ENCODE measurements around the gene LRP2BP.
A peak's percentile ranks its signal among the peaks of the same experiment; 100 is the strongest.

The LRP2BP gene

DNA sequence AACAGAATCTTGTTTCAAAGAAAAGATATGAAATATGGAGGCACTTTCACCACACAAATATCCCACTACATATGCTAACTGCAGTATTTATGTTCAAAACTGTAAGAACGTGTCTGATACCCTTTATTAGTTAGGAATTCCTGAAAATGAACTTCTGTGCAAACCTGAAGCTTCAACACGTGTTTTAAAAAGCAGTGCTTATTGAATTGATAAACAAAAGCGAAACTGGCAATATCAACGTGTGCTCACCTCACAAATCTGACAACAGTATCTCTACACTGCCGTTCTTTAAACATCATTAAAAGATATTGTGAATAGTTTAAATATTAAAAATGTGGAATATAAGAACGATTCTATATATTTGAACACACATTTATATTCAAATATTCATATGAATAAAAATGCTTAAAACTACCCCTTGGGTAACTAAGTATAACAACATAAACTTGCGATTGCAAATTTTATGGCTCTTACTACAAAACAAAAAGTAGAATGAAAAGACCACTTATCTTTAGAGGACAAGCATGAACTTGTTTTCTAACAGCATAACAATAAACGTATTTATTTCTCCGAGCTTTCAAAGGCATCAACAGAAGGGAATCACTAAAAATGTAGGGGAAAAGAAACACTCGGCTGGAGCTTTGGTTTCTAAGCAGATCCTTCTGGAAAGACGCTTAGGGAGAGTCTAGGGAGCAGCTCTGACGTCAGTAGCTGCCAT, at the start of gene LRP2BP:
LRP2BP (minus strand) TSS at position 687 of the 718 bp plus-strand sequence. CDS start 17,738 bp downstream, outside the sequence.
- no peaks in the 10 kb centered on the region for H3K4me1 ChIP-seq (ENCODE audit: insufficient read depth, low read length)

DNA sequence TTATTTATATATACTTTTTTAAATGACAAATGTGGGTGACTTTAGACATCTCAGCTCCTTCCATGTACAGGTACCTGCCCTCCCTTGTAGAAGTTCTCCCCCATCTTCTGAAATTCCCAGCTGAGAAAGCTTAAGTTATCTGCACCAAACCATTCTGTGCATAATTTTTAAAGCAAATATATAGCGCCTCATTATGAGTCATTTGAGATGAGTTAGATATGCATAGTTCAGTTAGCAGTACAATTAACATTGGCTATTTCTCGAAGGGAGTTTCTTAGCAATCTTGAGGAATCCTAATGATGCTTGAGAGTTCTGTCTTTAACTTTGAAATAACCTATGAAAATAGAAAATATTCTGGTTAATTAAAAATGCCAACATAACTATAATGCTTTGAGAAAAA, 49.5 kb upstream of the LRP2BP start:
- Histone ChIP-seq H3K4me1 (ENCODE audit: insufficient read depth, low read length) (no peaks in the 10 kb centered on the region), H3K9ac (ENCODE audit: low read depth, low read length) (no peak overlapping the region), H3K9me3 (ENCODE audit: control insufficient read depth, insufficient read depth, low read length) (no peaks in the 10 kb centered on the region), H3K36me3 (ENCODE audit: insufficient read depth, low read length) (no peaks in the 10 kb centered on the region)

More for the DNA sequence above, at the start of gene LRP2BP:
- no peaks in the 10 kb centered on the region; the same call in 1 of the 2 replicates for H3K9me3 ChIP-seq (ENCODE audit: control insufficient read depth, insufficient read depth, low read length)
- peak within 1 kb of the TSS; percentile 75; the same call in 1 of the 2 replicates for H3K9ac ChIP-seq (ENCODE audit: low read depth, low read length)
- no peaks in the 10 kb centered on the region for H3K36me3 ChIP-seq (ENCODE audit: insufficient read depth, low read length)

DNA sequence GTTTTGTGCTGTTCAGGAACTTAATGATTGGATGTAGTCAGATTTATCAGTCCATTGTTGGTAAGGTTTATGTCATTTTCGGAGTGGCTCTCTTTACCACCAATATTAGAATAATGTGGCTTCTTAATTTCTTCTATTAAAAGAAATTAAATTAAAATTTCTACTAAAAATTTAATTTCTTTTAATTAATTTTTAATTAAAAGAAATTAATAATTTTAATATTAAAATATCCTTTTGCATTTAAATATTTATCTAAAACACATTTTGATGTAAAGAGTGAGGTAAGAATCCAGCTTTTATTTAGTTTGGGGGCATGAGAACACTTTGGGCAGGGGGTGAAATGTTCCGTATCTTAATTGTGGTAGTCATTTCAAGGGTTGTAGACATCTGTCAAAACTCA, 45.8 kb upstream of the LRP2BP start:
- Histone ChIP-seq H3K36me3 (ENCODE audit: insufficient read depth, low read length) (no peaks in the 10 kb centered on the region), H3K9ac (ENCODE audit: low read depth, low read length) (no peak overlapping the region), H3K9me3 (ENCODE audit: control insufficient read depth, insufficient read depth, low read length) (no peaks in the 10 kb centered on the region), H3K4me1 (ENCODE audit: insufficient read depth, low read length) (no peaks in the 10 kb centered on the region)

- Histone ChIP-seq H3K4me1 (ENCODE audit: insufficient read depth, low read length) (no peaks in the 10 kb centered on the region), H3K9me3 (ENCODE audit: control insufficient read depth, insufficient read depth, low read length) (no peaks in the 10 kb centered on the region), H3K36me3 (ENCODE audit: insufficient read depth, low read length) (no peaks in the 10 kb centered on the region), H3K9ac (ENCODE audit: low read depth, low read length) (no peak overlapping the region)
These were observed 42.1 kb upstream of the LRP2BP start for GRCh38 chr4:185437809-185438208.

GRCh38 chr4:185435466-185435865, 39.7 kb upstream of the LRP2BP start:
- no peaks in the 10 kb centered on the region for H3K9me3 ChIP-seq (ENCODE audit: control insufficient read depth, insufficient read depth, low read length)

DNA sequence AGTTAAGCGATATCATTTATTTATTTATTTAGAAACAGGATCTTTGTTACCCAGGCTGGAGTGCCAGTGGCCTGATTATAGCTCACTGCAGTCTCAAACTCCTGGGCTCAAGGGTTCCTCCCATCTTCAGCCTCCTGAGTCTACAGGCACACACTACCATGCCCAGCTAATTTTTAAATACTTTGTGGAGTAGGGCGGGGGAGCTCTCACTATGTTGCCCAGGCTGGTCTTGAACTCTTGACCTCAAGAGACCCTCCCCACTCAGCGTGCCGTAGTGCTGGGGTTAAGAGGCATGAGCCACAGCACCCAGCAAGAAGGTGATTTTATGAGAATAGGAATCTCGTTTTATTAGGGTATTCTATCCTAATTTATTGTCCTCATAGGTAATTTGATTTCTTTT, 33.9 kb upstream of the LRP2BP start:
- Histone ChIP-seq H3K36me3 (ENCODE audit: insufficient read depth, low read length) (no peaks in the 10 kb centered on the region), H3K4me1 (ENCODE audit: insufficient read depth, low read length) (no peaks in the 10 kb centered on the region), H3K9me3 (ENCODE audit: control insufficient read depth, insufficient read depth, low read length) (no peaks in the 10 kb centered on the region), H3K9ac (ENCODE audit: low read depth, low read length) (no peak overlapping the region)

More at GRCh38 chr4:185435466-185435865, 39.7 kb upstream of the LRP2BP start:
- no peak overlapping the region for H3K9ac ChIP-seq (ENCODE audit: low read depth, low read length)
- no peaks in the 10 kb centered on the region for H3K36me3 ChIP-seq (ENCODE audit: insufficient read depth, low read length)
- no peaks in the 10 kb centered on the region for H3K4me1 ChIP-seq (ENCODE audit: insufficient read depth, low read length)

GRCh38 chr4:185426960-185427688, 31.4 kb upstream of the LRP2BP start:
- Histone ChIP-seq H3K4me1 (ENCODE audit: insufficient read depth, low read length) (no peaks in the 10 kb centered on the region), H3K9me3 (ENCODE audit: control insufficient read depth, insufficient read depth, low read length) (no peaks in the 10 kb centered on the region), H3K9ac (ENCODE audit: low read depth, low read length) (no peak overlapping the region), H3K36me3 (ENCODE audit: insufficient read depth, low read length) (no peaks in the 10 kb centered on the region)

DNA sequence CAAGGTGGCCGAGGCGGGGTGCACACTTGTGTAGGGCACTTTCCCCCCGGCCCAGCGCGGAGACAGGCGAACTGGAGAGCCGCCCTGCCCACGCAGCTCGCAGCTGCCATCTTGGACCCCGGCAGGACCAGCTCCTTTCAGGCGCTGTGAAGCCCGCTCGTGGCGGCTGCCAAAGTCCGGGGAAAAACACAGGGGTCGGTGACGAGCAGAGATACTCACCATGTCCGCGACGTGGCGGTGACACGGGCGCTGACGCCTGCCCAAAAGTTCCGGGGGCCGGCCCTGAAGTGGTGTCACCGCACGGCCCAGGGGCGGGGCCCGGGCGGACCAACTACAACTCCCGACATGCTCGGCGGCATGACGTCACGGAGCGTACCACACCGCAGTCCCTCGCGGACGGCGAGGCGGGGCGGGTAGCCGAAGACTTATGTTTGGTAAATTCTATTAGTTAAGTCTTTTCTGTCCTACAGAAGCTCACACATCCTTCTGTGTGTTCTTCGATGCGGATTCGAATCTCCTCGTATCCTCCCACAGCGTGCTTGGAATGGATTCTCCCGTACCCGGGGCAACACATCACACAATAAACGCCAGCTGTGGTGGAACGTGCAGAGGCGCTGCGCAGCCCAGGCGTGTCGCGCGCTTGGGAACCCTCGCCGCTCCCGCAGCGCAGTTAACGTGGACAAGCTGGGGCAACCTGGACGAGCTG, 30.1 kb upstream of the LRP2BP start, which contains the start of gene UFSP2:
UFSP2 (minus strand) TSS at position 318 of the 706 bp plus-strand sequence; CDS start at position 222, 96 bp downstream.
- Histone ChIP-seq H3K9me3 (ENCODE audit: control insufficient read depth, insufficient read depth, low read length) (no peaks in the 10 kb centered on the region), H3K4me1 (ENCODE audit: insufficient read depth, low read length) (no peaks in the 10 kb centered on the region), H3K36me3 (ENCODE audit: insufficient read depth, low read length) (no peaks in the 10 kb centered on the region), H3K9ac (ENCODE audit: low read depth, low read length) (peak within 1 kb of the TSS; percentile 88)

DNA sequence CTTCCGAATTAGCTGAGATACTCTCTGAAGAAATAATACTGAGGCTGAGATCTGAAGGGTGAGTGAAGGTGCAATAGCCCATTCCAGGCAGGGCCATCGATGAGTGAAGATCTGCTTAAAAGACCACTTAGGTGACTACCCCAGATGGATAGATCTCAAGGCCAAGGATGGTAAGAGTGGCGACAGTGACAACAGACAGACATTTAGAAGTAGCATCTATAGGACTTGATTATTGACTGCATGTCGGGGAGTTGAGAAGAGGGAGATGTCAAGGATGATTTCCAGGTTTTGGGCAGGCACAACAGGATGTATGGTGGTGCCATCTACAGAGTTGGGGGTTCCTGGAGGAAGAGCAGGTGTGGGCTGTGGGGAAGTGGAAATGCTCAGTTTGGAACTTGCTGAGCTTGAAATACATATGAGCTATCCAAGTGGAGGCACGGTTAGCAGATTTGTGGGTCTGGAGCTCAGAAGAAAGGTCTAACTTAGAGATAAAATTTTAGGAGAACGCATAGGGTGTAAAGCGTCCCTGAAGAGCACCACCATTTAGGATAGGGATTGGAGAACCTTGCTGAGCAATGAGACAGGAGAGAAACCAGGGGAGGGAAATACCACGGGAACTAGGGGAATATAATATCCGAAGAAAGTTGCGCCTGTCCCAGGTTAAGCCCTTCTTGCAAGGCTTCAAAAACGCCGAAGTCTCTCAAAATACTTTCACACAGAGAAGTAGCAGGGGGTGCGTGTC, 29.4 kb upstream of the LRP2BP start:
- Histone ChIP-seq H3K9ac (ENCODE audit: low read depth, low read length) (peak overlapping the region; percentile 88), H3K36me3 (ENCODE audit: insufficient read depth, low read length) (no peaks in the 10 kb centered on the region), H3K9me3 (ENCODE audit: control insufficient read depth, insufficient read depth, low read length) (no peaks in the 10 kb centered on the region), H3K4me1 (ENCODE audit: insufficient read depth, low read length) (no peaks in the 10 kb centered on the region)

DNA sequence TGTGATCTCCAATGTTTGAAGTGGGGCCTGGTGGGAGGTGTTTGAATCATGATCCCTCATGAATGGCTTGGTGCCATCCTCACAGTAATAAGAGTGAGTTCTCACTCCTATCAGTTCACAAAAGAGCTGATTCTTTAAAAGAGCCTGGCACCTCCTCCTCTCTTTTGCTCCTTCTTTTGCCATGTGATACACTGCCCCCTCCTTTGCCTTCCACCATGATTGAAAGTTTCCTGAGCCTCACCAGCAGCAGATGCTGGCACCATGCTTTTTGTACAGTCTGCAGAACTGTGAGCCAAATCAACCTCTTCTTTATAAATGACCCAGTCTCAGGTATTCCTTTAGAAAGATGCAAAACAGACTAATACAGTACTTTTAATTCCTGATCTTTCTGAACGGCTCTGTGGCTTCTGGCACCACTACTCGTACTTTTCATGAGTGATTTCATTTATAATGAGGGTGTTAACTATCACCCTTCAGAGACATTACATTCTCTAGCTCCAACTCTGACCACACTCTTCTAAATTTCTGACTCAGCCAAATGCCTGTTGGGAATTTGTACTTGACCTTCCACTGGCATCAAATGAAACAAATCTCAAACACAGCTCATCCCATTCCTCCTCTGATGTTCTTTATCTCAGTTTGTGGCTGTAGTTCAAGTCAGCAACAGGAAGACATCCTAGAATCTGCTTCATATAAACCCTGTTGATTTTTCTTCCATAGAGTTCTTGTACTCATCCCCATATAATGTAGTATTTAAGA, 25.8 kb upstream of the LRP2BP start:
- no peak overlapping the region for H3K9ac ChIP-seq (ENCODE audit: low read depth, low read length)
- H3K9me3 ChIP-seq (ENCODE audit: control insufficient read depth, insufficient read depth, low read length), result no peaks in the 10 kb centered on the region
- no peaks in the 10 kb centered on the region; the same call in 1 of the 2 replicates for H3K36me3 ChIP-seq (ENCODE audit: insufficient read depth, low read length)
- H3K4me1 ChIP-seq (ENCODE audit: insufficient read depth, low read length), result no peaks in the 10 kb centered on the region

- Histone ChIP-seq H3K9ac (ENCODE audit: low read depth, low read length) (no peak overlapping the region), H3K36me3 (ENCODE audit: insufficient read depth, low read length) (no peaks in the 10 kb centered on the region; the same call in 1 of the 2 replicates), H3K9me3 (ENCODE audit: control insufficient read depth, insufficient read depth, low read length) (no peaks in the 10 kb centered on the region), H3K4me1 (ENCODE audit: insufficient read depth, low read length) (no peaks in the 10 kb centered on the region)
These were observed 21.2 kb upstream of the LRP2BP start for GRCh38 chr4:185416955-185417354.

- no peaks in the 10 kb centered on the region for H3K4me1 ChIP-seq (ENCODE audit: insufficient read depth, low read length)
- H3K9me3 ChIP-seq (ENCODE audit: control insufficient read depth, insufficient read depth, low read length), result no peaks in the 10 kb centered on the region
- no peak overlapping the region for H3K9ac ChIP-seq (ENCODE audit: low read depth, low read length)
- peaks cover 2% of the 10 kb centered on the region; the same call in 1 of the 2 replicates for H3K36me3 ChIP-seq (ENCODE audit: insufficient read depth, low read length)
These were observed 16.7 kb upstream of the LRP2BP start for GRCh38 chr4:185412412-185412811.

DNA sequence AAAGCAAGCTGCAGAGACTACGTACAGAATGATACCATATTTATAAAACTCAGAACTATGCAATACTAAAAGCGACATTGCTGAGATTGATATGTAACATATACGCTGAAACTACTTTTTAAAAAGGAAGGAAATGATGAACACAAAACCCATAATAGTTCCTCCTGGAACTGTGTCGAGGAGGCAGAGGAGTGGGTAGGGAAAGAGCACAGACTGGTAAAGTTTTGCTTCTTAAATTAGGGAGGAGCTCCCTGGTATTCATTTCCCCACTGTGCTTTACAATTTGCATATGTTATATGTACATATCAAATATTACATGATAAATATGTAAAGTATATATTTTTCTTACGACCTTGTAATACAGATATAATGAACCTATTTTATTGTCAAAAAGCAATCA, 16.1 kb upstream of the LRP2BP start:
- Histone ChIP-seq H3K4me1 (ENCODE audit: insufficient read depth, low read length) (no peaks in the 10 kb centered on the region), H3K9ac (ENCODE audit: low read depth, low read length) (no peak overlapping the region), H3K9me3 (ENCODE audit: control insufficient read depth, insufficient read depth, low read length) (no peaks in the 10 kb centered on the region), H3K36me3 (ENCODE audit: insufficient read depth, low read length) (0 out of 2 replicates have a peak, but pooled peaks cover 2% of the 10 kb centered on the region)

All from ES-I3 (cell line).